Peyer's patch (tissue), 4 donors: ENCODE measurements around the gene AFDN.

Experiments used
- POLR2A ChIP-seq, 2 donors: fragments of 450-650 bp; IDR thresholded peaks; one replicate each; pipeline ENCODE4 v1.5.1; 2017; ENCODE audit warnings: antibody characterized with exemption in 2 of 2, mild to moderate bottlenecking in 2 of 2, moderate library complexity in 2 of 2
- TF ChIP-seq, protein P1 (sequence below), 6 experiments: fragments of 450-650 bp in 4 of 6; fragments of 200-600 bp in 2 of 6; sonication (generic) in 1 of 6; IDR thresholded peaks; one replicate each; pipeline ENCODE4 v1.5.1; 2017 to 2019; ENCODE audit warnings: antibody characterized with exemption in 6 of 6, mild to moderate bottlenecking in 3 of 6, moderate library complexity in 1 of 6

DNA sequence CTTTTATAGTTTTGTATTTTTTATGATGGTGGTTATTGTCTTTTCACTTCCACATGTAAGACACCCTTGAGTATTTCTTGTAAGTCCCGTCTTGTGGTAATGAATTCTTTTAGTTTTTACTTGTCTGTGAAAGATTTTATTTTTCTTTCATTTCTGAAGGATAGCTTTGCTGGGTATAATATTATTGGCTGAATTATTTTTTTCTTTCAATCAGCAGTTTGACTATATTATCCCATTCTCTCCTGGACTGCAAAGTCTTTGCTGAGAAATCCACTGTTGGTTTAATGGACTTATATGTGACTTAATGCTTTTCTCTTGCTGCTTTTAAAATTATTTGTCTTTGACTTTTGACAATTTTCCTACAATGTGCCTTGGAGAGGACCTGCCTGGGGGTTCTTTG is 184.6 kb downstream of the AFDN start:
- TF ChIP-seq, protein P1, sequence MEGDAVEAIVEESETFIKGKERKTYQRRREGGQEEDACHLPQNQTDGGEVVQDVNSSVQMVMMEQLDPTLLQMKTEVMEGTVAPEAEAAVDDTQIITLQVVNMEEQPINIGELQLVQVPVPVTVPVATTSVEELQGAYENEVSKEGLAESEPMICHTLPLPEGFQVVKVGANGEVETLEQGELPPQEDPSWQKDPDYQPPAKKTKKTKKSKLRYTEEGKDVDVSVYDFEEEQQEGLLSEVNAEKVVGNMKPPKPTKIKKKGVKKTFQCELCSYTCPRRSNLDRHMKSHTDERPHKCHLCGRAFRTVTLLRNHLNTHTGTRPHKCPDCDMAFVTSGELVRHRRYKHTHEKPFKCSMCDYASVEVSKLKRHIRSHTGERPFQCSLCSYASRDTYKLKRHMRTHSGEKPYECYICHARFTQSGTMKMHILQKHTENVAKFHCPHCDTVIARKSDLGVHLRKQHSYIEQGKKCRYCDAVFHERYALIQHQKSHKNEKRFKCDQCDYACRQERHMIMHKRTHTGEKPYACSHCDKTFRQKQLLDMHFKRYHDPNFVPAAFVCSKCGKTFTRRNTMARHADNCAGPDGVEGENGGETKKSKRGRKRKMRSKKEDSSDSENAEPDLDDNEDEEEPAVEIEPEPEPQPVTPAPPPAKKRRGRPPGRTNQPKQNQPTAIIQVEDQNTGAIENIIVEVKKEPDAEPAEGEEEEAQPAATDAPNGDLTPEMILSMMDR (IDR thresholded peaks at IDR 0.05): no peak
- TF ChIP-seq POLR2A (IDR thresholded peaks at IDR 0.05): no peak
